ENCODE data around the gene CLDN3.

DNA sequence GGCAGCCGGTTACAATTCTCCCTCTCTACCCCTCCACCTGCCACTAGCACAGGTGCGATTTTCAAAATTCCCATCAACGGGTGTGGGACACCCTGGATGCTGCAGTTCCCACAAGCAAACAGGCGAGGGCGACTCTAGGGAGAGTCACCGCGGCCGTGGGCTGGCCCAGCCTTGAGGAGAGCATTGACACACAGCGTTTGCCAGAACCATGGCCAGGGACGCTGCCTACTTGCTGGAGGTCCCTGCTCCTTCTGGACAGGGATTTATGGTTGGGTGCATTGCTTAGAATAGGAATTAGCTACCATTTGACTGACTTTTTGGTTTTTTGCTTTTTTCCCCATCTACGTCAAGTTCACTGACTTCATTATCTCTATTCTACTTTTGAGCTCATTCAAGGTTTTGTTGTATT, 41.7 kb upstream of the CLDN3 start:
- TF ChIP-seq, protein P1, sequence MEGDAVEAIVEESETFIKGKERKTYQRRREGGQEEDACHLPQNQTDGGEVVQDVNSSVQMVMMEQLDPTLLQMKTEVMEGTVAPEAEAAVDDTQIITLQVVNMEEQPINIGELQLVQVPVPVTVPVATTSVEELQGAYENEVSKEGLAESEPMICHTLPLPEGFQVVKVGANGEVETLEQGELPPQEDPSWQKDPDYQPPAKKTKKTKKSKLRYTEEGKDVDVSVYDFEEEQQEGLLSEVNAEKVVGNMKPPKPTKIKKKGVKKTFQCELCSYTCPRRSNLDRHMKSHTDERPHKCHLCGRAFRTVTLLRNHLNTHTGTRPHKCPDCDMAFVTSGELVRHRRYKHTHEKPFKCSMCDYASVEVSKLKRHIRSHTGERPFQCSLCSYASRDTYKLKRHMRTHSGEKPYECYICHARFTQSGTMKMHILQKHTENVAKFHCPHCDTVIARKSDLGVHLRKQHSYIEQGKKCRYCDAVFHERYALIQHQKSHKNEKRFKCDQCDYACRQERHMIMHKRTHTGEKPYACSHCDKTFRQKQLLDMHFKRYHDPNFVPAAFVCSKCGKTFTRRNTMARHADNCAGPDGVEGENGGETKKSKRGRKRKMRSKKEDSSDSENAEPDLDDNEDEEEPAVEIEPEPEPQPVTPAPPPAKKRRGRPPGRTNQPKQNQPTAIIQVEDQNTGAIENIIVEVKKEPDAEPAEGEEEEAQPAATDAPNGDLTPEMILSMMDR (IDR thresholded peaks at IDR 0.05): peak; percentile 57 to 89
- no peak for TF ChIP-seq POLR2A (IDR thresholded peaks at IDR 0.05)

All from suprapubic skin (tissue), 3 donors.